T-cell (primary cell): ENCODE results near the gene RAP1A. TPM values are rescaled to one million over a fixed set of nuclear protein-coding genes. Genes with fewer than 3 reads are reported as not detected.

Experiments used
- ATAC-seq, 4 experiments: fragments of 200-7000 bp in 3 of 4; fragments of 150-1000 bp in 1 of 4; cut with Tn5 transposase; replicated peaks in 1 of 4; 1 replicate in 3 of 4; 2 replicates in 1 of 4; pipeline ENCODE4 v1.10.0; 2021; ENCODE audit warnings: moderate library complexity in 3 of 4, mild to moderate bottlenecking in 2 of 4, moderate number of reproducible peaks in 1 of 4
- CTCF ChIA-PET, 2 donors: fragments of 300-600 bp; sonication (Branson Sonifier 250); formaldehyde crosslinking; loops; one replicate each; lab custom pipeline; 2022; ENCODE audit warnings: antibody characterized with exemption in 2 of 2; lab: Charles Lee
- POLR2A ChIA-PET, 2 donors: fragments of 300-600 bp; sonication (Branson Sonifier 250); formaldehyde crosslinking; loops; one replicate each; lab custom pipeline; 2022; ENCODE audit warnings: antibody characterized with exemption in 2 of 2; lab: Charles Lee
- DNase-seq, 35 experiments: peaks; one replicate each; pipeline versions ENCODE4 v3.0.0 to v3.0.0-alpha.2; 2013 to 2023
- H3K27ac ChIP-seq: one replicate; pipeline ENCODE4 v1.5.1; 2013; ENCODE audit warnings: low read length
- H3K27me3 ChIP-seq, 2 experiments: replicated peaks in 1 of 2; 1 replicate in 1 of 2; 2 replicates in 1 of 2; pipeline versions ENCODE4 v1.6.1 to v1.7.0; 2013; ENCODE audit warnings: low read length in 1 of 2, mixed read lengths in 1 of 2; ENCODE audit not compliant: control insufficient read depth in 2 of 2, insufficient read depth in 2 of 2; ENCODE audit errors: extremely low read depth in 1 of 2
- H3K36me3 ChIP-seq, 2 donors: 1 replicate in 1 of 2; 2 replicates in 1 of 2; pipeline versions ENCODE4 v1.6.1 to v1.7.0; 2013; ENCODE audit warnings: low read length in 1 of 2; ENCODE audit not compliant: control insufficient read depth in 2 of 2, insufficient read depth in 1 of 2; ENCODE audit errors: extremely low read depth in 1 of 2
- H3K4me1 ChIP-seq, 2 experiments: 1 replicate in 1 of 2; 2 replicates in 1 of 2; pipeline versions ENCODE4 v1.6.1 to v1.7.0; 2013; ENCODE audit warnings: low read length in 2 of 2, mixed read lengths in 1 of 2; ENCODE audit not compliant: insufficient read depth in 2 of 2, control insufficient read depth in 1 of 2; ENCODE audit errors: extremely low read depth in 1 of 2
- H3K4me3 ChIP-seq, 2 donors: 1 replicate in 1 of 2; 2 replicates in 1 of 2; pipeline versions ENCODE4 v1.5.1 to v1.7.0; 2013; ENCODE audit warnings: mild to moderate bottlenecking in 2 of 2, low read length in 1 of 2, moderate library complexity in 1 of 2; ENCODE audit not compliant: control insufficient read depth in 1 of 2; ENCODE audit errors: extremely low read depth in 1 of 2
- H3K9me3 ChIP-seq: 2 replicates; pipeline ENCODE4 v1.7.0; 2013
- H3K27ac Mint-ChIP-seq, 2 donors: one replicate each; pipeline ENCODE4 v1.8.0; 2020 to 2021; ENCODE audit warnings: mild to moderate bottlenecking in 2 of 2, mixed read lengths in 2 of 2
- H3K27me3 Mint-ChIP-seq, 2 donors: one replicate each; pipeline ENCODE4 v1.8.0; 2021 to 2022; ENCODE audit warnings: mixed read lengths in 2 of 2
- H3K36me3 Mint-ChIP-seq: one replicate; pipeline ENCODE4 v1.8.0; 2021; ENCODE audit warnings: mixed read lengths
- H3K4me1 Mint-ChIP-seq, 3 donors: one replicate each; pipeline ENCODE4 v1.8.0; 2020 to 2022; ENCODE audit warnings: mixed read lengths in 3 of 3, mild to moderate bottlenecking in 1 of 3
- H3K4me3 Mint-ChIP-seq, 3 donors: one replicate each; pipeline ENCODE4 v1.8.0; 2020 to 2022; ENCODE audit warnings: mild to moderate bottlenecking in 3 of 3, mixed read lengths in 3 of 3, moderate library complexity in 3 of 3
- H3K9me3 Mint-ChIP-seq, 3 donors: one replicate each; pipeline ENCODE4 v1.8.0; 2020 to 2022; ENCODE audit warnings: mixed read lengths in 3 of 3
- WGBS: methylation state at CpG from one replicate; pipeline ENCODE4 v1.1.5; 2013; ENCODE audit warnings: missing lambda C conversion rate; ENCODE audit not compliant: insufficient coverage; 5-methylcytosine and 5-hydroxymethylcytosine counted together
- total RNA-seq, 35 experiments: library from RNA in 6 of 35; stranded (reverse) in 6 of 35; fragments of 120-200 nt in 1 of 35; gene quantifications; one replicate each; pipeline versions ENCODE4 v1.2.1 to v1.2.4 and lab custom pipeline; 2013 to 2026

RAP1A gene
- total RNA-seq, 5 donors from 2014 or later (not counting 1 experiment from before 2014, with no cell fraction given), result 95.0 to 108 (median 103) TPM

DNA sequence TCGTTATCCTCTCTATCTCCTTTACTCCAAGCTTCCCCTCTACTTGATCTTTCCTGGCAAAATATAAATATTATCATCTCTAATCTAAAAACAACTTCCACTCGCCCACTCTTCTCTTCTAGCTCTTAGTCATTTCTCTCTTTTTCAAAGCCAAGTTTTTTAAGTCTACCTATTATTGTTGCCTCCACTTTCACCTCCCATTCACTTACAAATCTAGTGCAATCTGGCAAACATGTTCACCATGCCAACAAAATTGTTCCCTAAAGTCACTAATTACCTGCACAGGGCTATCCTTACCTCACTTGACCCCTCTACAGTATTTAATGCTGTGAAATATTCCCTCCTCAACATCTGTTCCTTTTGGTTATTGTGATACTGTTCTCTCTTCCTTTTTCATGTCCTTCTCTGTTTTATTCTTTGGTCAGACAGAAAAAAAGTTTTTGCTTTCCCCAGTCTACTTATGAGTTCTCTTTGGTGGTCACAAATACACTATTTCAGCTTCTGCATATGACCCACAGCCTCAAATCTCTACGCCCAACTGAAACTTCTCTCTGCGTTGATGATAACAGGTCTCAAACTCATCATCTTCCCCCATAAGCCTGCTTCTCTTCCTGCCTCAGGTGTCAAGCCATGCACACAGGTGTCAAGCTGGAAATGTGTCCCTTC is 31.9 kb upstream of the RAP1A start:
- CTCF ChIA-PET, result no interaction called here
- WGBS, result 67% methylated on average over 4 of the region's 4 CpGs

DNA sequence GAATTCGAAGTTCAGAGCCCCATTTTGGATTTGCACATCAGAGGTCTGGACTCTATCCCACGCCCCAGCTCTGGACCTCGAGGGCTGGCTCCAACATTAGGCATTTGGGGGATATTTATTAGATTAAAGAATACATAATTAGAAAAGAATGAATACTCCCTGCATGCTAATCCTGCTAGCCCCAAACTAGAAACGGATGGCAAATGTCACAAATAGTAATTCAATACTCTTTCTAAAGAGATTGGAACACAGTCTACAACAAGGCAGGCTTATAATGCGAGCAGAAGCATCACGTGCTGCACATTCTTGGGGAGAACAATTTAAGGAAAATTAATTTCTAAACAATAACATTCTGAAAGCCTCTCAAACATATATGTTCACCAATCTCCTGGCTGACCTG is 27.7 kb upstream of the RAP1A start:
- peaks cover 51 to 61% (median 53%) of the 10 kb centered on the region in 3 donors for H3K4me1 Mint-ChIP-seq

More for the DNA sequence above, 31.9 kb upstream of the RAP1A start:
- no peaks in the 10 kb centered on the region for H3K9me3 ChIP-seq
- no peaks in the 10 kb centered on the region for H3K36me3 ChIP-seq
- Mint-ChIP-seq H3K36me3 (no peaks in the 10 kb centered on the region), H3K27me3 (no peaks in the 10 kb centered on the region), H3K27ac (no peak overlapping the region), H3K4me1 (peaks cover 13 to 18% (median 16%) of the 10 kb centered on the region in 3 donors), H3K9me3 (no peaks in the 10 kb centered on the region), H3K4me3 (no peak overlapping the region)
- H3K27ac ChIP-seq, result no peak overlapping the region
- H3K27me3 ChIP-seq, result no peaks in the 10 kb centered on the region
- no peak overlapping the region for H3K4me3 ChIP-seq
- no peak for ATAC-seq
- POLR2A ChIA-PET, result no interaction called here
- H3K4me1 ChIP-seq, result peaks cover 6 to 14% of the 10 kb centered on the region in 2 experiments
- no peak for DNase-seq

DNA sequence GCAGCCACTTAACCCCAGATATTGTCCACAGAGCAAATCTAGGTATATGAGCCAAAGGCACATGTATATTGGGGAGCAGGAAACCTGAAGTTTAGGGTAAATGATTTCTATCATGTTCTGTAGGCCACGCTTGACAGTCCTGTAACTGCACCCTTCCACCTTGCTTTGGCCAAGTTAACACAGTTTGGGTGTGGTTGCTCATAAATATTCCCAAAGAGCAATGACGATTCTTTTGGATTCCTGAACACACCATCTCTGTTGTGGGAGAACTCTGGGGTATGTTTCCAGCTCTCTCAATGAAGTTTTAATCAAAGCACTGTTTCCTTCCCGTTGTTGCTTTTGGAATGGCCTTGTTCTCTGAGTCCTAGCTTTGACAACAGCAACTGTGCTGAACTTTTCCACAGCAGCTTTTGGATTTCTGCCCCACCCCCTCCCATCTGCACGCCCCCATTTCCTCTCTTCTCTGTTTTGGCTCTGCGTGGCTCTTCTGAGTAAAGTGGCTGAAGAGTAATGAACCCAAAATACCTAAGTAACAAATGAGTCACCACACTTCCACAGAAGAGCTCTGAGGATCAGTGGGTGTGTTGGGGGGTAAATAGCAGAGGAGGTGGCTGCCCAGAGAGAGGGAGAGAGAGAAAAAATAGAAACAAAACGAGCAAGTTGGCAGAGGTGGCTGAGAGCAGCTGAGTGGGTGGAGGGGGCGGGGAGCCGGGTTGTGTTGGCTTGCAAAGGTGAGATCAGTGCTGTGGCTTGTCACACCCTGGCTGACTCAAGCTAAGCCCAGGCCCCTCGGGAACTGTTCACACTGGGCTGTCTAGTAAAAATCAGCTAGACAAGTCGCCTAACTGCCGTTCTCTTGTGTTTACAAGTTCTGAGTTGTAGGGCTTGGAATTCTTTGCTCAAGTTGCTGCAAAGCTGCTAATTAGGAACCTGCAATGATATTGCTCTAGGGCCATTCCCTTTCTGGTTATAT is 26.9 kb upstream of the RAP1A start:
- H3K27me3 Mint-ChIP-seq, result no peaks in the 10 kb centered on the region
- peak overlapping the region; percentile 80 for H3K27ac ChIP-seq
- peaks cover 52 to 53% of the 10 kb centered on the region in 2 experiments for H3K4me1 ChIP-seq
- no peaks in the 10 kb centered on the region for H3K9me3 ChIP-seq
- H3K4me1 Mint-ChIP-seq, result peaks cover 59 to 68% (median 61%) of the 10 kb centered on the region in 3 donors
- WGBS, result 0% methylated on average over 8 of the region's 11 CpGs
- CTCF ChIA-PET, result interaction anchor here (0.6 to 1.8 kb wide), 19 partner anchors 9 to 471 kb away, joined by 3 to 8 read pairs (median 4); no protein-coding TSS in a partner anchor
- H3K27me3 ChIP-seq, result no peaks in the 10 kb centered on the region
- ATAC-seq (peak; percentile 86 to 91 (median 91)), DNase-seq (peak; percentile 66 to 92 (median 83))
- no peaks in the 10 kb centered on the region for H3K36me3 Mint-ChIP-seq
- H3K36me3 ChIP-seq, result no peaks in the 10 kb centered on the region
- H3K27ac Mint-ChIP-seq, result peak overlapping the region; percentile 87 to 92
- H3K9me3 Mint-ChIP-seq, result no peaks in the 10 kb centered on the region
- POLR2A ChIA-PET, result interaction anchor here (0.6 to 1.5 kb wide), 13 partner anchors 11 to 373 kb away, joined by 3 to 9 read pairs (median 4); no protein-coding TSS in a partner anchor
- peak overlapping the region; percentile 42 to 67 (median 66) for H3K4me3 Mint-ChIP-seq
- no peak overlapping the region for H3K4me3 ChIP-seq

More for the DNA sequence above, 27.7 kb upstream of the RAP1A start:
- DNase-seq (no peak), ATAC-seq (no peak)
- peak overlapping the region; percentile 87 to 92 for H3K27ac Mint-ChIP-seq
- ChIA-PET POLR2A (interaction anchor here (0.6 to 1.5 kb wide), 3 partner anchors 12 to 372 kb away, joined by 3 to 5 read pairs (median 3); no protein-coding TSS in a partner anchor), CTCF (interaction anchor here in 1 of 2 donors (1.0 to 1.8 kb wide), 5 partner anchors 12 to 84 kb away, joined by 3 to 6 read pairs (median 4); no protein-coding TSS in a partner anchor)
- no CpG with 5 or more reads among the region's 6 CpGs for WGBS
- Histone ChIP-seq H3K4me3 (no peak overlapping the region), H3K9me3 (no peaks in the 10 kb centered on the region), H3K27me3 (no peaks in the 10 kb centered on the region), H3K4me1 (peaks cover 45 to 46% of the 10 kb centered on the region in 2 experiments), H3K27ac (peak overlapping the region; percentile 80), H3K36me3 (no peaks in the 10 kb centered on the region)
- H3K36me3 Mint-ChIP-seq, result no peaks in the 10 kb centered on the region
- H3K9me3 Mint-ChIP-seq, result no peaks in the 10 kb centered on the region
- H3K27me3 Mint-ChIP-seq, result no peaks in the 10 kb centered on the region
- H3K4me3 Mint-ChIP-seq, result no peak overlapping the region

DNA sequence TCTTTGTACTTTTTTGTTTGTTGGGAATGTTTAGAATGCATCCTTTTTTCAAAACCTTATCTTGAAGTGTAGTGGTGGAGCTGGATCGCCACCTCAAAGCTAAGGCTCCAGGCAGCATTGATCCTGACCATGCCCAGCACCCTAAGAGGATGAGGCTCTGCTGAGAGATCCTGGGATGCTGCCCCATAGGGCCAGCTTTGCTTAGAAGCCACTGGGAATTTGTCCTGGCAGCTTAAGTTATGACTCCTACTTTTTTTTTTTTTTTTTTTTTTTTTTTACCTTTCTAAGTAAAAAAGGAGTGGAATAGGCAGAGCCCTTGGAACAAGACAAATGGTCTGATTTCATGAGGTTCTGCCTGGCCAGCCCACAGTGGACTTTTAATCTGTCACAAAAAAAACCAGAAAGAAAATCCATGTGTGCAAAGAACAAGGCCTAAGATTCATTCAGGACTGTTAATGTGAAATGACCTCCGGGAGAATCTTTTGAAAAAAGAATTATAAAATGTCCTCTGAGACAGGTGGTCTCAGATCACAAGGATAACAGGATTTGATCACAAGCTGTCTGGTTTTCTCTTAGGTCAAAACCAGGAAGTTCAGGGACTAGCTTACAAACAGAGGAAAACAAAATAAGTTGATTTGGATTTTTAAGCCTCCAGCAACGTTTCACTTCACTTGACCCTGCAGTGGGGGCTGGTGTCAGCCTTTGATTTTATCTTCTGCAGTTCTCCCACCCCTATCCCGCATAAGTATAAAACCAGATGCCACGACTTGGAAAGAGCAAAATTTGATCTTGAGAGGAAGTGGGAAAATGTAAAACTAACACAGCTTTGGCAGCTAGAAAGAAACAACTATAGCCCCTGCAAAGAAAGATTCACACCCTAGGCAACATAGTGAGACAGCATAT is 25.9 kb upstream of the RAP1A start:
- 50% methylated on average over 1 of the region's 5 CpGs for WGBS
- DNase-seq (no peak), ATAC-seq (no peak)
- Histone ChIP-seq H3K4me1 (peaks cover 60 to 62% of the 10 kb centered on the region in 2 experiments), H3K4me3 (no peak overlapping the region), H3K36me3 (no peaks in the 10 kb centered on the region), H3K9me3 (no peaks in the 10 kb centered on the region), H3K27ac (peak overlapping the region; percentile 80), H3K27me3 (no peaks in the 10 kb centered on the region)
- Mint-ChIP-seq H3K4me1 (peaks cover 69 to 78% (median 70%) of the 10 kb centered on the region in 3 donors), H3K27me3 (no peaks in the 10 kb centered on the region), H3K4me3 (peak overlapping the region; percentile 42 to 67 (median 66)), H3K36me3 (no peaks in the 10 kb centered on the region), H3K27ac (peak overlapping the region; percentile 92 to 94), H3K9me3 (no peaks in the 10 kb centered on the region)
- CTCF ChIA-PET, result interaction anchor here (0.6 to 1.8 kb wide), 17 partner anchors 9 to 1402 kb away, joined by 3 to 9 read pairs (median 4); no protein-coding TSS in a partner anchor
- POLR2A ChIA-PET, result interaction anchor here (0.6 to 1.5 kb wide), 10 partner anchors 10 to 115 kb away, joined by 3 to 9 read pairs (median 4); no protein-coding TSS in a partner anchor

DNA sequence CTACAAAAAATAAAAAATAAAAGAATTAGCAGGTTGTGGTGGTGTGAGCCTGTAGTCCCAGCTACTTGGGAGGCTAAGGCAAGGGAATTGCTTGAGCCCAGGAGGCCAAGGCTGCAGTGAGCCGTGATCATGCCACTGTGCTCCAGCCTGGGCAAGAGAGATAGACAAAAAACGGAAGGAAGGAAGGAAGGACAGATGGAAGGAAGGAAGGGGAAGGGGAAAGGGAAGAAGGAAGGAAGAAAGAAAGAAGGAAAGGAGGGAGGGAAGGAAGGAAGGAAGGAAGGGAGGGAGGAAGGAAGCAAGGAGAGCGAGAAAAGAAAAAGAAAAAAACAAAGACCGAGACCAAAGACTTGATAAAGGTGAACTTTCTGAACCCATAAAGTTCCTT is 25.3 kb upstream of the RAP1A start:
- H3K27ac ChIP-seq, result peak overlapping the region; percentile 80
- no peak overlapping the region for H3K4me3 ChIP-seq
- peaks cover 62 to 66% of the 10 kb centered on the region in 2 experiments for H3K4me1 ChIP-seq
- Mint-ChIP-seq H3K27me3 (no peaks in the 10 kb centered on the region), H3K4me1 (peaks cover 74 to 78% (median 74%) of the 10 kb centered on the region in 3 donors), H3K9me3 (no peaks in the 10 kb centered on the region), H3K27ac (peak overlapping the region; percentile 90 to 94), H3K36me3 (no peaks in the 10 kb centered on the region), H3K4me3 (peak overlapping the region in 1 of 3 donors; percentile 67)
- no peaks in the 10 kb centered on the region for H3K9me3 ChIP-seq
- WGBS, result 83% methylated on average over 2 of the region's 4 CpGs
- POLR2A ChIA-PET, result no interaction called here
- DNase-seq (no peak), ATAC-seq (no peak)
- CTCF ChIA-PET, result interaction anchor here (0.6 to 1.3 kb wide), 6 partner anchors 9 to 1402 kb away, joined by 4 to 9 read pairs (median 6); partner anchors contain the start of gene RAP1A (in 1 of the 2)
- H3K36me3 ChIP-seq, result no peaks in the 10 kb centered on the region
- H3K27me3 ChIP-seq, result no peaks in the 10 kb centered on the region
